Effector memory CD8-positive, alpha-beta T cell (primary cell): ENCODE measurements around the gene NUP88.
"Not testable (repeated sequence)": the region's sequence is repeated elsewhere in the genome, so short reads cannot be mapped to it uniquely, and the experiment has no call there.

Experiments
- ATAC-seq: fragments of 150-1000 bp; cut with Tn5 transposase; replicated peaks from 2 replicates; pipeline ENCODE4 v1.10.0; 2021; ENCODE audit warnings: mild to moderate bottlenecking, moderate library complexity
- DNase-seq, 3 experiments: peaks; one replicate each; pipeline ENCODE4 v3.0.0; 2021
- H3K27ac Mint-ChIP-seq, 2 donors: one replicate each; pipeline ENCODE4 v1.8.0; 2022; ENCODE audit warnings: mild to moderate bottlenecking in 2 of 2, mixed read lengths in 2 of 2, moderate library complexity in 2 of 2
- H3K27me3 Mint-ChIP-seq, 2 donors: one replicate each; pipeline ENCODE4 v1.8.0; 2022; ENCODE audit warnings: mixed read lengths in 2 of 2
- H3K36me3 Mint-ChIP-seq: one replicate; pipeline ENCODE4 v1.8.0; 2022; ENCODE audit warnings: mild to moderate bottlenecking, moderate library complexity, mixed read lengths; ENCODE audit not compliant: insufficient read depth
- H3K4me1 Mint-ChIP-seq, 2 donors: one replicate each; pipeline ENCODE4 v1.8.0; 2022; ENCODE audit warnings: low read depth in 2 of 2, mixed read lengths in 2 of 2
- H3K4me3 Mint-ChIP-seq, 2 donors: one replicate each; pipeline ENCODE4 v1.8.0; 2022; ENCODE audit warnings: mild to moderate bottlenecking in 2 of 2, mixed read lengths in 2 of 2, moderate library complexity in 2 of 2
- H3K9me3 Mint-ChIP-seq, 2 donors: one replicate each; pipeline ENCODE4 v1.8.0; 2022; ENCODE audit warnings: mixed read lengths in 2 of 2

Gene NUP88

GRCh38 chr17:5431949-5432556 is 12.6 kb upstream of the NUP88 start:
- Mint-ChIP-seq H3K9me3 (no peaks in the 10 kb centered on the region), H3K4me1 (peaks cover 4 to 12% of the 10 kb centered on the region in 2 donors), H3K27ac (no peak overlapping the region), H3K36me3 (peaks cover 79% of the 10 kb centered on the region), H3K27me3 (no peaks in the 10 kb centered on the region), H3K4me3 (no peak overlapping the region)
- no peak for ATAC-seq
- DNase-seq: no peak

GRCh38 chr17:5431234-5431633 is 11.8 kb upstream of the NUP88 start:
- Mint-ChIP-seq H3K4me1 (peaks cover 2 to 12% of the 10 kb centered on the region in 2 donors), H3K36me3 (peaks cover 85% of the 10 kb centered on the region)
- not testable (repeated sequence) for H3K27me3 Mint-ChIP-seq, H3K9me3 Mint-ChIP-seq, DNase-seq, ATAC-seq, H3K4me3 Mint-ChIP-seq, H3K27ac Mint-ChIP-seq

- ATAC-seq (no peak), DNase-seq (no peak)
- Mint-ChIP-seq H3K27me3 (no peaks in the 10 kb centered on the region), H3K27ac (peak overlapping the region in 1 of 2 donors; percentile 4), H3K9me3 (no peaks in the 10 kb centered on the region), H3K36me3 (peaks cover 85% of the 10 kb centered on the region), H3K4me1 (peaks cover 2 to 12% of the 10 kb centered on the region in 2 donors), H3K4me3 (no peak overlapping the region)
Measured at GRCh38 chr17:5430413-5430999, 11.0 kb upstream of the NUP88 start.

GRCh38 chr17:5429191-5429887 is 9.9 kb upstream of the NUP88 start:
- DNase-seq (no peak), ATAC-seq (no peak)
- no peaks in the 10 kb centered on the region for H3K27me3 Mint-ChIP-seq
- peaks cover 2 to 12% of the 10 kb centered on the region in 2 donors for H3K4me1 Mint-ChIP-seq
- H3K9me3 Mint-ChIP-seq: no peaks in the 10 kb centered on the region
- no peak overlapping the region for H3K4me3 Mint-ChIP-seq
- no peak overlapping the region for H3K27ac Mint-ChIP-seq
- H3K36me3 Mint-ChIP-seq: peaks cover 85% of the 10 kb centered on the region

GRCh38 chr17:5425826-5426225 is 6.4 kb upstream of the NUP88 start:
- H3K27ac Mint-ChIP-seq: no peak overlapping the region
- no peaks in the 10 kb centered on the region for H3K27me3 Mint-ChIP-seq
- no peak overlapping the region for H3K4me3 Mint-ChIP-seq

GRCh38 chr17:5424909-5425308 is 5.4 kb upstream of the NUP88 start:
- Mint-ChIP-seq H3K4me1 (peaks cover 8 to 15% of the 10 kb centered on the region in 2 donors), H3K27me3 (no peaks in the 10 kb centered on the region), H3K27ac (peak overlapping the region in 1 of 2 donors; percentile 23), H3K36me3 (peaks cover 63% of the 10 kb centered on the region), H3K4me3 (no peak overlapping the region), H3K9me3 (no peaks in the 10 kb centered on the region)
- ATAC-seq (no peak), DNase-seq (no peak)

More at GRCh38 chr17:5425826-5426225, 6.4 kb upstream of the NUP88 start:
- no peak for ATAC-seq
- Mint-ChIP-seq H3K4me1 (peaks cover 3 to 13% of the 10 kb centered on the region in 2 donors), H3K36me3 (peaks cover 66% of the 10 kb centered on the region), H3K9me3 (no peaks in the 10 kb centered on the region)
- no peak for DNase-seq

- H3K36me3 Mint-ChIP-seq: peaks cover 66% of the 10 kb centered on the region
- no peaks in the 10 kb centered on the region for H3K27me3 Mint-ChIP-seq
- DNase-seq: no peak
- H3K4me1 Mint-ChIP-seq: peaks cover 11 to 15% of the 10 kb centered on the region in 2 donors
- H3K4me3 Mint-ChIP-seq: no peak overlapping the region
- ATAC-seq: no peak
- no peak overlapping the region for H3K27ac Mint-ChIP-seq
- no peaks in the 10 kb centered on the region for H3K9me3 Mint-ChIP-seq
Measured at GRCh38 chr17:5422505-5422904, 3.0 kb upstream of the NUP88 start.

- peak; percentile 66 for ATAC-seq
- H3K9me3 Mint-ChIP-seq: no peaks in the 10 kb centered on the region
- no peaks in the 10 kb centered on the region for H3K27me3 Mint-ChIP-seq
- peak in 2 of 3 experiments; percentile 74 to 76 for DNase-seq
- H3K36me3 Mint-ChIP-seq: peaks cover 54% of the 10 kb centered on the region
- peak within 1 kb of the TSS; percentile 96 to 97 for H3K4me3 Mint-ChIP-seq
- H3K4me1 Mint-ChIP-seq: peaks cover 11 to 21% of the 10 kb centered on the region in 2 donors
- peak within 1 kb of the TSS; percentile 88 to 95 for H3K27ac Mint-ChIP-seq
Measured at GRCh38 chr17:5419959-5420653, 644 bp upstream of the NUP88 start, which contains the start of gene RPAIN. TSS of gene RPAIN (plus strand) at chr17:5420182. CDS start at chr17:5420211, 29 bp downstream.

- peaks cover 54% of the 10 kb centered on the region for H3K36me3 Mint-ChIP-seq
- no peaks in the 10 kb centered on the region for H3K27me3 Mint-ChIP-seq
- DNase-seq (peak; percentile 56 to 61 (median 59)), ATAC-seq (peak; percentile 53)
- H3K4me3 Mint-ChIP-seq: peak overlapping the region; percentile 96 to 97
- H3K9me3 Mint-ChIP-seq: no peaks in the 10 kb centered on the region
- peak overlapping the region; percentile 88 to 95 for H3K27ac Mint-ChIP-seq
- peaks cover 11 to 21% of the 10 kb centered on the region in 2 donors for H3K4me1 Mint-ChIP-seq
Measured at GRCh38 chr17:5418858-5419355, 555 bp downstream of the NUP88 start.

GRCh38 chr17:5416901-5417300 is 2.6 kb downstream of the NUP88 start:
- peaks cover 62% of the 10 kb centered on the region for H3K36me3 Mint-ChIP-seq
- H3K4me1 Mint-ChIP-seq: peaks cover 23 to 38% of the 10 kb centered on the region in 2 donors
- no peak overlapping the region for H3K27ac Mint-ChIP-seq
- peak overlapping the region; percentile 47 to 60 for H3K4me3 Mint-ChIP-seq
- H3K27me3 Mint-ChIP-seq: no peaks in the 10 kb centered on the region
- no peak for ATAC-seq
- DNase-seq: no peak
- no peaks in the 10 kb centered on the region for H3K9me3 Mint-ChIP-seq

GRCh38 chr17:5413682-5414081 is 5.8 kb downstream of the NUP88 start:
- ATAC-seq (no peak), DNase-seq (no peak)
- Mint-ChIP-seq H3K4me3 (no peak overlapping the region), H3K27me3 (no peaks in the 10 kb centered on the region), H3K4me1 (peaks cover 22 to 43% of the 10 kb centered on the region in 2 donors), H3K27ac (no peak overlapping the region), H3K9me3 (no peaks in the 10 kb centered on the region), H3K36me3 (peaks cover 44% of the 10 kb centered on the region)

GRCh38 chr17:5410594-5411272 is 8.7 kb downstream of the NUP88 start:
- no peaks in the 10 kb centered on the region for H3K9me3 Mint-ChIP-seq
- peaks cover 34% of the 10 kb centered on the region for H3K36me3 Mint-ChIP-seq
- no peak for DNase-seq
- no peaks in the 10 kb centered on the region for H3K27me3 Mint-ChIP-seq
- peak overlapping the region; percentile 24 to 81 for H3K27ac Mint-ChIP-seq
- no peak overlapping the region for H3K4me3 Mint-ChIP-seq
- no peak for ATAC-seq
- peaks cover 19 to 31% of the 10 kb centered on the region in 2 donors for H3K4me1 Mint-ChIP-seq

- no peak for DNase-seq
- Mint-ChIP-seq H3K36me3 (peaks cover 9% of the 10 kb centered on the region), H3K9me3 (no peaks in the 10 kb centered on the region), H3K4me3 (no peak overlapping the region), H3K4me1 (peaks cover 19 to 25% of the 10 kb centered on the region in 2 donors), H3K27me3 (no peaks in the 10 kb centered on the region), H3K27ac (no peak overlapping the region)
- ATAC-seq: no peak
Measured at GRCh38 chr17:5408186-5408585, 11.3 kb downstream of the NUP88 start.
